HG03378 (cell line): ENCODE measurements around the gene ERCC5.
A peak's percentile ranks its signal among the peaks of the same experiment; 100 is the strongest.

Experiments used
- ATAC-seq: cut with Tn5 transposase; IDR thresholded peaks from one replicate; pipeline ENCODE4 v1.9.1; 2021; ENCODE audit warnings: mild to moderate bottlenecking, moderate library complexity; ENCODE audit not compliant: unreplicated experiment

The ERCC5 gene

GRCh38 chr13:102879793-102880499 is 34.1 kb downstream of the ERCC5 start:
- ATAC-seq = no peak

DNA sequence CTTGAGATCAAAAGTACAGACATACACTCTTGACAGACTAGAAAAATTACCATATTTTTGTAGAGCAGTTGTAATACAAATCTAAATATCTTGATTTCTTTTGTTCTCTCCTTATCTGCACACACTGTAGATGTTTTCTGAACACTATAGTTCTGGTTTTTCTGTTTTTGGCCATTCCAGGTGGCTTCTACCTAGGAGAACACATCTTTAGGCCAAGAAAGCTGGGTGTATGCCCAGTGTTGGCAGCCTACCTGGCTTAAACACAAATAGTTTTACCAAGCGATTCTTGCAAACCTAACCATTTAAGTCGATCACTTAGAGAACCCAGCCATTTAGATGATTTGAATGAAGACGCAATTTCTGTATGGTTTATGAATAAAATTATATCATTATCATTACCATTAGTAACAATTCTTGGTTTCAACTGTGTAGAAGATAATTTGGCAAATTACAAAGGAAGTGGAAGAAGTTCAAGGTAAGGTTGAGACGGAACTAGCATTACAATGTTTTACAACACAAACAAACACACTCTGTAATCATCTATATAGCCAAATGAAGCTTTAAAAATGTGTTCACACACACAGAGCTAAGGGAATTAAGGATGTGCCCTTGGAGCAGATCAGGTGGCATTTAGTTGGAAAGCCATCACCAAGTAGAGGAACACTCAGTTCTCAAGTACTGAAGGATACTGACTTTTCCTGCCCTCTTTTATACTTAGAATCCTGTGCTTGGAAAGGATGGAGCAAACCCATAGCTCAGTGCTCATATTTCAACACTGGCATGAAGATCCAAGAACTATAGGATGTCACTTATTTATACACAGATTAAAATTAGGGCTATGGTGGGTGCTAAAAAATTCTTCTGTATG is 36.2 kb downstream of the ERCC5 start:
- ATAC-seq = no peak

GRCh38 chr13:102892503-102892902 is 46.7 kb downstream of the ERCC5 start:
- ATAC-seq = no peak

GRCh38 chr13:102897371-102898138 is 51.7 kb downstream of the ERCC5 start:
- no peak for ATAC-seq

GRCh38 chr13:102900193-102900608 is 54.4 kb downstream of the ERCC5 start:
- no peak for ATAC-seq

GRCh38 chr13:102901056-102901455 is 55.2 kb downstream of the ERCC5 start:
- ATAC-seq = no peak

DNA sequence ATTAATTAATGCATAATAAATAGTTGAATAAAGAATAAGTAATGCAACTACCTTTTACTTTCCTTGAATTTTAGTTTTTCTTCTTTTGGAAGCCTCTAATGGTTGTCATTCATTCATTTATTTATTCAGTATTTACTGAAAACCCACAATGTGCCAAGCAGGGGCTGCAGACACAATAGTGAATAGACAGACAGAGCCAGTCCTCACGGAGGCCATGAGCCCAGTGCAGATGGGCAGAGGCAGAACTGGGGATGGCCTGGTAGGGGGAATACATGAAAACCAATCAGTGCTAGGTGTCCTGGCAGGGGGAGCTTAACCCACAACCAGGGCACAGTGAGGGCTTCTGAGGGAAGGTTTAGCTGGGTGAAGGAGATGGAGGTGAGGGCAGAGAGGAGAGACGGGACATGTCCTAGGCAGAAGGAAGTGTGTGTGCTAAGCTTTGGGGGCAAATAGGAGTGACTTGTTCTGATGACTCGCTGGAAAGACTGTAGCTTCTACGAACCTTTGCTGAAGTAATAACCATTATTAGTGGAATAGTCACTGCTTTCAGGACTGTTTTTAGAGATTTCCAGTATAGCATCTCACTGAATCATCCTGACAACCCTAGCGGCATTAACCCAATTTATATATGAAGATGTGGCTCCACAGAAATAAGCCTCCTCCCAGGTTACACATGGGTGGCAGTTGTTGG is 55.9 kb downstream of the ERCC5 start:
- ATAC-seq = no peak

- no peak for ATAC-seq
These were observed 57.0 kb downstream of the ERCC5 start for GRCh38 chr13:102902789-102903347.

DNA sequence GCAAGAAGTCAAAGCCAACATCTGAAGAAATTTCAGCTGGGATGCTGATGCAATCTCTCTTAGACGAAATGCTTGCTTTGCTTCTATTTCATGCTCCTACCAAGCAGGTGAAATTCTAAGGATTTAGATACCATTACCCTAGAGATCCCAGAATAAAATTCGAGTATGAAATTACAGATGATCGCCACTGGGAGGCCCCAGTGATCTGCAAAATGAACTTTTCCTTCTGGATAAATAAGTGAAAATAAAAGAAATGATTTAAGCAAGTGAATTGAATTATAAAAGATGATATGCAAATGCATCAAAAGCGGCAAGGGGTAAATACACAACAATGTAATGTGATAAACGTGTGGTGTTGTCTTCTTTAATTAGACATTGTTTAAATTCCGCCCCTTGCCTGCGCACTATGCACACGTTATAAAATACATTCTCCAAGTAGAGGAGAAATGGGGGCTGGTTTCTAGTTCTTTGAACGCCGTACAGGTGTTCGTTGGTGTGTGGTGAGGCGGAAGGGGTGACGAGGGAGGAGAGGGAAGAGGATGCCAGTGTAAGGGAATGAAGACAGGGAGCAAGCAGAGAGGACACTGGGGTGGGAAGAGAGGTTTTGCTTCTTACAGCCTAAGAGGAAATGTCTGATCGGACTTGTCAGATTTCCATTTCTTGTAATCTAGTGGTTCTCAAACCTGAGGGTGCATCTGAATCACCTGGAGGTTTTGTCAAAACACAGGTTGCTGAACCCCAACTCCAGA is 58.0 kb downstream of the ERCC5 start:
- ATAC-seq = no peak

DNA sequence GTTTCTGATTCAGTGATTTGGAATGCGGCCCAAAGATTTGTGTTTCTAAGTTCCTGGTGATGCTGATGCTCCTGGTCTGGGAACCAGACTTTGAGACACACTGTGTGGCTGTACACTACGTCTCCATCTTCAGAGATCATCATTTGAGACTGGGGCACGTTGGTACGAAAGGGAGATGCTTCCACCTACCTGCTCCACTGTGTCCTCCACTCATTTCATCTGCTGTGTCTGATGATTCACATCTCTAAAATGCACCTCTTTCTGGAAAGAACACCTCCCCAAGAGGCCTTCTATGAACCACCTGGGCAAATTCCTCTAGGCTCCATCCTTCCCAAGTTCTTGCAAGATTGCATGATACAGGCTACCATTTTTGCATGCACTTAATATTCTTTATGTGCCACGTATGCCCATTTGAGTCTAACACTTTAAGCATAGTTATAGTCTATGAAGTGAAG is 58.6 kb downstream of the ERCC5 start:
- no peak for ATAC-seq

GRCh38 chr13:102905905-102906771 is 60.3 kb downstream of the ERCC5 start:
- ATAC-seq = no peak

- ATAC-seq = peak; percentile 85
These were observed 61.4 kb downstream of the ERCC5 start for GRCh38 chr13:102907016-102907756.

DNA sequence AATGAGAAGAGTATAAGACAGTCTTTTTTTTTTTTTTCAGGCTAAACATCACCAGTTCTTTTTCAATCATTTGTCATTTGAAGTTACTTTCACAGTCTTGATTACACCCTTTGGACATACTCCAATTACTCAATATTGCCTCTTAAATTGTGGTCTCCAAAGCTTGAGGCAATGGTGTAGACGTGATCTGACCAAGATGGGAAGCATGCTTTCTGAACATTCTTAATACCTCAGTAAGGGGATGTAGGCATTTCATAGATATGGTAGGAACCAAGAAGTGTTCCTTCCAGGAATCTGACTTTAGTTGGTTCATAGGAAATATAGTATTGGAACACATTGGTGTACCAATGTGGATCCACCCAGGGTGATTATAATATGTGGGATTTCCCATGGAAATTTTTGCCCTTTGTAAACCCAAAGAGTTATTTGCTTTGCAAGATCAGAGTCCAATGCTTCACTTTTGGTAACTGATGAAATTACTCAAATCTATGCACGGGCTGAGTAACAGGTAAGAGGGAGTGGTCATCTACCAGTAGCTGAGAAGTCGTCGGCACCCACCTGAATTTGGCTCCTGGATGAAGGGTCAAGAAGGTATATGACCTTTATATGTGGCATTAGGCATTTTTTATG is 62.2 kb downstream of the ERCC5 start:
- ATAC-seq = peak; percentile 19

GRCh38 chr13:102909971-102910370 is 64.1 kb downstream of the ERCC5 start:
- ATAC-seq = no peak

DNA sequence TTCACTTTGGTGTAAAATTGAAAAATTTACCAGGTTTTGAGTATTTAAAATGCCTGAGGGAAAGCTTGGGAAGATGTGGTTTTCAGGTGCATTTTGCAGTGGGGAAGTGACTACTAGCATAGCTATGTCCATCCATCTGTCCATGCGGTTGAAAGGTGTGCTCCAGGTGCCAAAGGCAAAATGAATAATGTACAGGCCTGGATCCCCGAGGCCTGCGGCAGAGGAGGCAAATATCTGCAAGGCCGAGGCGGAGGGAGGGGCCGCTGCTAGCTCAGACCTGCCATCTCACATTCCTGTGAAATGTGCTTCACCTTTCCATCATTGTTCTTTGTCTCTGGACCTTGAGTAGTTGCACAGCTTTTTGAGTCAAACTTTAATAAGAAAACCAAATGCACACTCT is 65.5 kb downstream of the ERCC5 start:
- ATAC-seq = no peak

- ATAC-seq = no peak
These were observed 66.8 kb downstream of the ERCC5 start for GRCh38 chr13:102912599-102912998.

GRCh38 chr13:102913914-102914313 is 68.1 kb downstream of the ERCC5 start:
- ATAC-seq = no peak
